HuH-7 (cell line): ENCODE data around the gene MFSD6.
"Not testable (repeated sequence)": the region's sequence is repeated elsewhere in the genome, so short reads cannot be mapped to it uniquely, and the experiment has no call there.

Experiments
- DNase-seq: peaks from one replicate; pipeline ENCODE4 v3.0.0; 2011; ENCODE audit warnings: low spot score

MFSD6 gene

DNA sequence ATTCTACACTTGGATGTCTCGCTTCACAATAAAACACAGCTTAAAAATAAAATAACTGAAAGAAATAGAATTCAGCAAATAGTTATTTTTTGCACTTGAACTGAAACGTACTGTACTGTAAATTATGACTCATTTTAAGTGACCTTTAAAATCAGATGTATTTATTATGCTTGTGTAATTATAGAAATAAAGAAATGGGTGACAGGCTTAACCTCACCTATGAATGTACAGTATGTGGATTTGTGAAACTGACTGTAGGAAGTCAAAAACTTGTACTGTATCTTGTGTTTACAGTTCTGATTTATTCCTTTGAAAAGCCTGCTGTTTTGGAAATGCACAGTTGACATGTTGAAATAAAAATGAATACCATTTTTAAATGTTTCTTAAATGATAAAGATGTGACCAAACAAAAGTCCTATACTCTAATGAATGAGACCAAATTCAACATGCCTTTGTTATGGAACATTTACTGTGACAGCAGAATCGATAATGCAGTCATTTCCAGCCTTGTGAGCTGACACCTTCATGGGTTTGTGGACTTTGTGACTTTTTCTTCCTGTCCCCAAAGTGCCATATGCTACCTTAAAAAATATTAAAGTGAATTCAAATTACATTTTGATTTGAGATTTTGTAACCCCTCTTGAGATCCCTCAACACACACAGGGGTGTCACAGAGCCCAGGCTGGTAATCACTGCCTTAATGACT is 93.7 kb downstream of the MFSD6 start:
- DNase-seq, result no peak

DNA sequence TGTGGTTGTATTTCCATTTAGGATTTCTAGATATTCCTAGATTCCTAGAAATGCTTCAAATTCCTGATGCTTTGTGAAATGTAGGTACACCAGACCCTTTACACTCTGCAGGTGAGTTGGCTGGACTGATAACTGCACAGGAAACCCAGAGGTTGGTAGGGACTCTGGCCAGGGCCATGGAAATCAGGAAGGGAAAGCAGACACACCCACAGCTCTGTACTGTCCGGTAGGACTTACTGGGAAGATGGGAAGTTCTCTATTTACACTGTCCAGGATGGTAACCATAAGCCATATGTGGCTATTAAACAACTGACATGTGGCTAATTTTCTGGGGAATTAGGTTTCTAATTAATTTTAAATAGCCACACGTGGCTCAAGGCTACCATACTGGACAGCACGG is 94.9 kb downstream of the MFSD6 start:
- DNase-seq, result no peak

DNA sequence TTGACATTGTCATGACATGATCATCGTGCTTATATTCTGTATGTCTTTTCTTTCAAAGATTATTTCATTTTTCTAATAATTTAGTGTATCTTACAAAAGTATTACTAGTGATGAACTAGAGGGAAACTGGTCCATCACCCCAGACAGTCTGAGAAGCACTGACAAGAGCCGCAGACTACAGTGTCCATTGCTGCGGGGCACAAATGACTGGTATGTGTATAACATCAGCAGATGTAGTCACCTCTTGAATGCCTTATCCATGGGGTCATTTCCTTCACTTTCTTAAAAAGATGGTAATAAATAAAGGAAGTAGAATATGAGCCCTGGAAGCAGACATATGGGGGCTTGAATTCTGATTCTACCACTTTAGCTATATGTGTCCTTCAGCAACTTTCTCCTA is 96.8 kb downstream of the MFSD6 start:
- no peak for DNase-seq

DNA sequence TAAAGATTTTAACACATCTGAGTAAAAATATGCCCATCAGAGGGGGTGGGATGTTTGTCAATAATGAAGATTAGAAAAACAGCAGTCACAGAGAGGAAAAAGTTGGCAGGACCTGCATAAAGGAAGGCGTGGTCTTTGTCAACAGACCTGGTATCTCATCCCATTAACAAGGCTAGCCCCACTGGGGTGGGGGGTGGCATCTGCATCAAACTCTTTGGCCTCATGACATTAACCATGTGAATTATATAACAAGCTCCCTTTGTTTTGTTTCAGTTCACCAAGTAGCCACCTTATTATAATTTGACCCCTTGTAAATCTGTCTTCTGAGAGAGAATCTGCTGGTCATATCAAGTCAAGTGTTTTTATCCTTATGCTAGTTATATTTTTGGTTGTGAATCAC is 97.5 kb downstream of the MFSD6 start:
- no peak for DNase-seq

DNA sequence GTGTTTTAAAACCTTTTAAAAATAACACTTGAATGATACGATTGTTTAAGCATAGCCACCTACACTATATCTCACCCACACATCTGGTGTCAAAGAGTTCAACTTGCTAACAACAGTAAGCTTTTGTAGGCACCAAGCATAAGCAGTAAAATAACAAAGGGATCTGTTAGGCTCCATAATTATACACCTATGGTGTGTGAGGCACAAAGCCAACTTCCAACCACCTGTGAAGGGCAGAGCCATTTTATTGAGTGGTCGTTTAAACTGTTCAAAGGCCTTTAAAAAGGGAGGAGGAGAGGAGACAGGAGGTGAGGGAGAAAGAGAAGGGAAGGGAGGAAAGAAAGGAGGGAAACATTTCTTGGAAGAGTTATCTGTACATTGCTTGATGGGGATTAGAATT is 98.5 kb downstream of the MFSD6 start:
- DNase-seq, result no peak

DNA sequence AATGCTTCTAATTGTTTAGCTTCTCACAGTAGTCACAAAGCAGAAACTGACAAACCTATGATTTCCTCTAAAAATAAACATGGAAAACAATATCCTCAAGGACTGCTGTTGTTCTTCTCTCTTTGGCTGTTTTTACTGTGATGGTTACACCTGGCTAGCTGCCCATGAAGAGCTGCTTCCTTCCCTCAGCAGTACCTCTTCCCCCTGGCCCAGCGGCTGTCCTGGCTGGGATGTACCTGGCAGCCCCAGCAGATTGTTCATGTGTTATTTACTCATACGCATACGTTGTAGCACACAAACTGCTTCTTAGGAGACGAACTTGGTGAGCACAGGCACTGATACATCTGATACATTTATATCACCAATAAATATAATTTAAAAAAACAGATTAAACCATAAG is 99.0 kb downstream of the MFSD6 start:
- DNase-seq, result no peak

DNA sequence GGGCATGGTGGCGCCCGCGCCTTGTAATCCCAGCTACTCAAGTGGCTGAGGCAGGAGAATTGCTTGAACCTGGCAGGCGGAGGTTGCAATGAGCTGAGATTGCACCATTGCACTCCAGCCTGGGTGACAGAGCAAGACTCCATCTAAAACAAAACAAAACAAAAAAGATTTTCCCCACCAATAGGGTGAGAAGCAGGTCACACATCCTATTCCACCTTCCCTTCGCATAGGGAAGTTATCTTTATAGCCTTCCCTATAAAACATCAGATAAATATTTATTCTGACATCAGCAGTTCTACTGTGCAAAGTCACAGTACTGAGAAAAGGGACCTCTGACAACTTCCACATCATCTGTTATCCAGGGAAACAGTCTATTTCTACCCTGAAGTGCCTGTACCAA is 101.7 kb downstream of the MFSD6 start:
- not testable (repeated sequence) for DNase-seq

DNA sequence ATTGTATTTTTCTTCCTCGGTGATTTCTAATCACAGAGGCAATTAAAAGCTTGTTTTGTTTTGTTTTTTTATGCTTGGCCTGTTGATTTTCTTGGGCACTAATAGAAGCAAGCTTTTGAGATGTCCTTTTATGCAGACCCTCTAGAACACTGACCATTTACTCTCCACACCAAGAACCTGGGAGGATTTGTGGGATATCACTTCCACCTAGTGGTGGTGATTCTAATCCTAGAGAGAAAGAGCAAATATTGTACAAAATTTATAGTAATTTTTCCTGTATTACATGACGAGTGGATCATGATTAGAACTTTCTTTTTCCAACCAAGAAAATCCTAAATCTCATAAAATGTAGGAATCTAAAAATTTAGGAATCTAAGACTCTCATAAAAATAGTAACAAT is 102.9 kb downstream of the MFSD6 start:
- no peak for DNase-seq

DNA sequence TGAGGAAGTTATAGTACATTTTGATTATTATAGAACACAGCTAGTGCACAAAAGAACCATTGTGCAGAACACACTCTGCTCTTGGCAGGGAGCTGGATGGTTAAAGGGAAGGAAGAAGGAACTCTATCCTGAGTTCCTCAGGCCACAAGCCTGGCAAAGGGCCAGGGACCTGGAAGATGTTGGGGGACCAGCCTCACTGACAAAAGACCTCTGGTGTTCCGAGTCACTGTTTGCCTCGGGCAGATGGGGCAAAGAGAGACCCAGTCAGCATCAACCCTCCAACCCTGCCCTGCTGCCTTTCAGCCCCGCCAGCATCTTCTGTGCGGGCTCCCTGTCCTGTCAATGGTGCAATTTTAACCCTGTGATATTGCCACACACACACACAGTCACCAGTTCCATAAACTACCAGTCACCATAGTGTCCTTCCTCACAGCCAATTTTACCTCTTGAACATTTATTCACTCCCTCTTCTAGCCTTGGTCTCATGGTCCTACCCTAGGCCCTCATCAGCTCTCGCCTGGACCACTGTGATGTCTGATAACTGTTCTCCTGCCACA is 104.5 kb downstream of the MFSD6 start:
- no peak for DNase-seq

DNA sequence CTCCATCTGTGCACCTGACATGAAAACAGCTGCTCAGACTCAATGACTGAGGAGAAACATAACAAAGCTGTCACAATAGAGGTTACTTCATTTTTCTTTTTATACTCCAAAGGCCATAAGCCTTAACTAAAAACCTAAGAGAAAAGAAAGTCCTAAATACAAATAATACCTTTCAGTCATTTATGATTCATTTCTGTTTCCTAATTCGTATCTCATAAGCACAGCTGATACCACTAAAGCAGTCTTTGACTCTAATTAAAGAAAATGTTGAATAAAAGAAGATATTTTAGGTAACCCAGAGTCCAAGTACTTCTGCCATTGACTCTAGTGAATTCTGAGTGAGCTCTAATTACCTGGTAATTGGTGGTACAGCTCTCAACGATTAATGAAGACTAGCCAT is 105.7 kb downstream of the MFSD6 start:
- DNase-seq, result no peak

DNA sequence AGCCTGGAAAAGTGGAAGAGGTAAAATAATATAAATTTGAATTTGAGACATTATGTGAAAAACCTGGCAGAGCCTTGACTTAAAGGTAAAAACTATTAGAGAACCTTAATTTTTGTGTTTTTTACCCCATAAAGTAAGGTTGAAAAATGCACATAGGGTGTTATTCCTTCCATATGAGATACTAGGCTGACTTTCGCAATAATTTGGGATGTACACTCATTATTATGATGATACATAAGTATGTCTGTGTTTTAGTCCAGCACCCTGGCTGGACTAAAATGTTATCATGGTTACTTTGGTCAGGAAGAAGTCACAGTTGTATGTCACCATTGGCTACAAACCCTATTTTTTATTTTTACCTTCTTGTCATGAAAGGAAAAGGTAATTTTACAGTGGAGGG is 106.5 kb downstream of the MFSD6 start:
- DNase-seq, result no peak

DNA sequence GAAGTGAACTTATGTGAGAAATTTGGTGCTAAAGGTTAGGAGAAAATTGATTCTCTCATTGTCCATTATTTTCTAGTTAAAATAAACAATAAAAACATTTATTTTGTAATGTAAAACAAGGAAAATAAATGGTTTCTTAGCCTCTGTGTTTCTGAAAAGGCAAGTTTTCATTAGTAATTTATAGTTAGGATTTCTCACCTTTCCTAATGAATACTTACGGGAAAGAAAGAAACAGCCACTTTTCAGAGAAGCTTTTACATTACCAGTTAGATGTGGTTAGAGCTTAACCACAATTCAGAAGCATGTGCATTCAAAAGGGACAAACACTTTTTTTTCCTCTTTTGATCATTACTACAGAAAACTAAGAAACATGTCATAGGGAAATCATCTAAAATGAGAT is 107.5 kb downstream of the MFSD6 start:
- no peak for DNase-seq

DNA sequence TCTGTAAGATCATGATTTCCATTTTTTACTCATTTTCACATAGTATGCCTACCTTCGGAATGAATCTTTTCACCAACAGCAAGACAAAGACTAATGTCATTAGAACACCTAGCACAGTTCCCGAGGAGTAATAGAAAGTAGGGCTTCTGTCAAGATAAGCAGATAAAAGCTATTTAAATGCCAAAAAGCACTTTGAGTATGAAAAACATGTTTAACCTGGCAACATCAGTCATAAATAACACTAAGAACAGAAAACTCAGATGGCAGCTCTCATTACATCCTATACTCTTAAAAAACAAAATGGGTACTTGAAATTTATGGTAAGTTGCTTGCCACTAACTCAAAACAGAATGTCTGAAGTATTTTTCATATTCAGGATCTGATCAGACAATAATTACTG is 109.3 kb downstream of the MFSD6 start:
- no peak for DNase-seq

DNA sequence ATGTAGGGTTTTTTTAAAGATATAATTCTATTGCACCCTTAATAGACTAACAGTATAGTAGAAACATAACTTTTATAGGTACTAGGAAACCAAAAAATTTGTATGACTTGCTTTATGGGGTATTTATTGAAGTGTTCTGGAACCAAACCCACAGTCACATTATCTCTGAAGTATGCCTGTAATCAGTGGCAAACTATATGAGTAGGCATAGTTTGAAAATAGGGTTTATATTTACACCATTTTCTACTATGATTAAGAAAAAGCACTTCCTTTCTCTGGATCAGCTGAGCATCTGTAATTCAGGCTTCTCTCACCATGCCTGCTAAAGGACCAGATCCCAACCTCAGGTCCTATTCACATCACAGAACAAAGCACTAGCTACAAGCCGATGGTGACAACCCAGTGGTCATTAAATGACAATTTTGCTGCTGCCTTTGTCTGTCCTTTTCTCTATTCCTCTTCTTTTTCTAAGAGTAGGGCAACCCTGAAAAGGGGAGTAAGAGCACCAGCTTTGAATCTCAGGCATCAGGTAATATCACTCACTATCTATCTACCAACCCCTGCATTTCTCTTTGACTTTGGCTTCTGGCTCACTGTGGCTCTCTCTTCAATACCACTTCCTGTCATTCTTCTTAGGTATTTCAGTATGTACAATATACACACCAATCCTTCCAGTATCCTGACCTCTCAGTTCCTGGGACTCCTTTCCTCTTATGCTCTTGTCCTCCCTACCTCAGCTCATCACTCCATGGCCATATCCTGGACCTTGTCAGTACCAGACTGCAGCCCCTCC is 112.0 kb downstream of the MFSD6 start:
- DNase-seq, result no peak

DNA sequence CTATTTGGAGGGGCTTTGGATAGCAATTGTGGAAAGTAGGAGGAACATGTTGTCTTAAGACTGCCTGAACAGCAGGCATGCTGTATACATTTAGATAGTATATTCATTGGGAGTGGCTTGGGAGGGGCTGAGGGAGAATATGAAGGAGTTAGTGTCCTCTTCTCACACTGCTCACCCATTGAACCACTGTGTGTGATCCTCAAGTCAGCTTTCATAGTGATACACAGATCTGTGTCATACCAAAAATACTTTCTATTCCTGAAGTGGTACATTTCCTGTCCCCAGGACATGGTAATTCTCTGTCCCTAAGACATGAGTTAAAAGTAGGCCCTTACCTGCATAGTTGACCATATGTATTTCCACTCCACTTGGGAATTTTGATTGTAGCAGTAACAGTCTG is 116.8 kb downstream of the MFSD6 start:
- DNase-seq, result no peak

DNA sequence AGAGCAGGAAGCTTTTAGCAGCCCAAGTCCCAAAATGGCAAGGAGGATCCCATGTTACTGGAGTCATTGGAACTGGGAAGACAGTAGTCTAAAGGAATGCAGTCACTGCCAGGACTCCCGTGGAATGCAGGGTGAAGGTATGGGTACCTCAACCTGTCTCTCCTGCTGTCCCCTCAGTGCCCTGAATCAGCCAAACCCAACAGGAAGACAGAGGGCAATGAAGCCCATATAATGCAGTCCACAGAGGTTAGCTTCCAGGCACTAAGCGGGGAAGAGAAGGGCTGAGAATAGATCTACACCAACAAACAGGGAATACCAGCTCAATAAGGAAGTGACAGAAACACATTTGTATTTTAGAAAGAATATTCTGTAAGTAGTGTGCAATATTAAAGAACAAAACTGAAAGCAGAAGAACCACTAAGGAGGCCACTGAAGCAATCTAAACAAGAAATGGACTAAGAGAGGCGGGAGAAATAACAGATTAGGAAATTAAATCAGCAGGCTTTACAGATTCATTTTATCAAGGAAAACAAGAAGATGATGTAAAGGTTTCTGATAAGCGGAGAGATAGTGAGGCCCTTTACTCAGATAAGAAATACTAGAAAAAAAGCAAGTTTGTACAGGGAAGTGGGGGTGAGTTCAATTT is 118.1 kb downstream of the MFSD6 start:
- DNase-seq, result no peak

DNA sequence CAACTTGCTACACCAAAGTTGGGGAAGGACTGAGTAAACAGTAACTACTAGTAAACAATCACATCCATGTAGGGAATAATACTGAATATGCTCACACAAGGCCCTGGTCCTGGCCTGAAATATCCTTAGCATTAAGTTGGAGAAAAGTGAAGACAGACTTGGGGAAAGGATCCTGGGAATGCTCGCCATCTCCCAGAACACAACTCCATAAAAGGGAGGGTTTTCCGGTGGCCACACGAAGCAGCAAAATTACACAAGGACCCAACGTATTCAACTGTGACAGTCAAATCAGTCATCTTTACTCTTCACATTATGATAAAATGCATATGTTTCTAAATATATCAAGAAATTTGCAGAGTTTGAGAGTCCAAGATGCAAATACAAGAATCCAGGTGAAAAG is 119.1 kb downstream of the MFSD6 start:
- no peak for DNase-seq

DNA sequence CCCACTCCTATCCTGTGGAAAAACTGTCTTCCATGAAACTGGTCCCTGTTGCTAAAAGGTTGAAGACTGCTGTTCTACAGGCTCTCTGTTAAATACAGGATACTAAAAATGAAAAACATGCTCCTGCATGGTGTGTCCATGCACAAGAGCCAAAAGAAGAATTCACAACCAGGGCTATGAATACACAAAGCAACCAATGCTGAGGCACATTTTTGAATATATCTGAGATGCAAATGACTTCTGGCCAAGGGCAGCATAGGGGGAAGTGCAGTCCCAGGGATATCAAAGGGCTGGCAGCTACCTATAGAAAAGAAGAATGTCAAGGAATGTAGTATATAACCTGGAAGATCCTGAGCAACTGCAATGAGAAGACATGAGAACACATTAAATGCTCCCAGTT is 119.8 kb downstream of the MFSD6 start:
- DNase-seq, result no peak

DNA sequence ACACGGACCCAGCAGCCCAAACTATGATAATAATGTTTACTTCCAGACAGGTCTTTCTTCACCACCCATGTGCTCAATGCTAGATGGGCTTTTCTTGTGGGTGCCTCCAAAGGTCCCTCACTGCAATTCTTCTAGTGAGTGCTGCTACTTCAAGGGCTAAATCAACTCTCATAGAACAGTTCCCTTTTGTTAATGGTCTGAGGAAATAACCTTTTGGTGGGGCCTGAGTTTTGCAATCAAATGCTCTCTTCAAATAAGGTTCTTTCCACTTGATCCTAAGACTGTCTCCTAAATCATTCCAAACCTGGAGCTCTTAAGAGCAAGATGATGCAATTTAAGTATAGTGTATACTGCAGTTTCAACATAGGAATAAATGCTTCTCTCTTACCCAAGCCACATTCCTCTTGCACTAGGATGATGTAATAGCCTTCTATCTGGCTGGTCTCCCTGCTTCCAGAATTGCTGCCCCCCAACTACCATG is 120.4 kb downstream of the MFSD6 start:
- DNase-seq, result peak; percentile 45

DNA sequence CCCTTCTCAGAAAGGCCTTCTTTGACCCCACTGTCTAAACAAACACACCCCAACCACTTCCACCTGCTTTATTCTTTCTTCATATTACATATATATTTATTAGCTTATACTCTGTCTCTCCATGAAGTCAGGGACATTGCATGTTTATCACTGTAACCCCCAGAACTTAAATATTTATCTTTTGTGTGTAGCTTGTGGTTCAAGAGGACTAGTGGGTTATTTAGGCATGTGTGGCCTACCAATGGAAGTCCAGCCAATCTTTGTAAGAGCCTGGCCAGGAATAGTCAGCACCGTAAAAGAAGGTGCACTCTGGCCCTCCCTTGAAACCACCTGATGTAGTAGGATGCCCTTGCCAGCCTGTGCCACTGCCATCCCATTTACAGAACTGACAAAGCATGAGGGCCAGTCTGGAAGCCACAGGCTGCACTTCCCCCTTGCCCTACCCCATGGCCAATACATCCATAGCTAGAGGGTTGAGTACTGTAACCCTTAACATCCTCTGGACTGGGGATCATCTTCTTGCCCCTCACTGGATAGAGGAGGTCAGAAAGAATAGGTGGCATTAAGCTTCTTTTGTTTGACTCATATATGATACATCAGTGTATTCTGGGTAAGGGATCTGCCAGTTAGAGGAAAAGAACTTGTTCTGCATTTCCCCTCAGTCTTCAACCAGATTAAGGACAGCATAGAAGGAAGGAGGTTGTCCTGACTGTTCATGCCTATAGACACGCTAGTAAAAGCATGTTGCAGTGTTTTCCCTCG is 121.5 kb downstream of the MFSD6 start:
- DNase-seq, result no peak

DNA sequence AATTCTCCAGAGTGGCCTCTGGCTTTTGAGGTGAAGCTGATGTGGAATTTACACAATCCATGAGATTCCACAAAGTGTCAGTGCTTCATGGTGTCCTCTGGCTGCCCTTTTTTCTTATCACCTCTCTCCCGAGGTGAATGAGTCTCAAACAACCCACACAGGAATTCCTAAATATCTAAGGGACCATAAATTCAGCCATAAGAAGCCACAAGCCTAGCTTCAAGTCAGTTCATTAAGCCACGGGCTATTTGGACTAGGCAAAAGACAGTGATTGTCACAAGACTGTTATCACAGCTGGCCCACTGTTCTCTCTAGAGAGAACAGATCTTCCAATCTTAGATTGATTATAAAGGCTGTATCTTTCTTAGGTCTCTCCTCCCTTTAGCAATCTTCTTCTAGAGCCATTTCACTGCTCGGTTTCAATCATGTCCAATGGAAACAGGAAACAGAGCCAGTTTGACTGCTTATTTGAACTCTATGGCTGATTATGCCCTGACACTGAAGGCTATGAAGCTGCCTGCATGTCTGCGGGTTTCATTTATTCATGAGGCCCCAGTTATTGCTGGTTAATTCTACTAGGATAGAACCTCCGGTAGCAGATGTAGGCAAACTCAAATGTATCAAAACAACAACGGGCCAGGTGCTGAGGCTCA is 122.2 kb downstream of the MFSD6 start:
- no peak for DNase-seq

DNA sequence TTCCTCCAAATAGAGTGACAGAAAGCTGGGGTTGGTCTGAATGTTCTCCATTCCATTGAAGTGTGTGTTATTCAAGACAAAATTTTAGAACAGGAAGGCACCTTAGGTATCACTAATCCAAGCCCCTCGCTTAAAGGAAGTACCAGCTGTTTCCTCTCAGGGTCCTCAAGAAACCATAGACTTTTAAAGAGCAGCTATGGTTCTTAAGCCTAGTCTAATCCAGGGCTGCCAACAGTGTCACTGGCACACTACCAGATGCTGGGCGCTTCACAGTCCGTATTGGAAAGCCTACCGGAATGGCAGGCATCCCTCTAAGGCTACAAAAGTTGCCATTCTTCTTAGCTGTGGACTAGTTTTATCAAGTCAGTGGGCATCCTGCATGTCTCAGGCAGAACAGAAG is 124.4 kb downstream of the MFSD6 start:
- no peak for DNase-seq
